H9 (cell line): ENCODE results near the gene DSC1. TPM values are rescaled to one million over a fixed set of nuclear protein-coding genes. Genes with fewer than 3 reads are reported as not detected.

Source experiments
- DNase-seq: peaks from one replicate; pipeline ENCODE4 v3.0.0-alpha.2; 2017
- H2AFZ ChIP-seq: one replicate; pipeline ENCODE4 v1.6.1; 2013; ENCODE audit warnings: mild to moderate bottlenecking, low read length, control low read depth, moderate library complexity
- H2AK5ac ChIP-seq: 2 replicates; pipeline ENCODE4 v1.6.1; 2013; ENCODE audit warnings: low read length, control low read depth, mixed read lengths; ENCODE audit not compliant: insufficient read length
- H2BK120ac ChIP-seq: one replicate; pipeline ENCODE4 v1.6.1; 2013; ENCODE audit warnings: low read depth, mild to moderate bottlenecking, low read length, control low read depth, inconsistent platforms; ENCODE audit not compliant: poor library complexity, severe bottlenecking
- H2BK12ac ChIP-seq: 2 replicates; pipeline ENCODE4 v1.6.1; 2013; ENCODE audit warnings: low read length, control low read depth, mixed read lengths, low read depth; ENCODE audit not compliant: insufficient read length
- H2BK15ac ChIP-seq: 2 replicates; pipeline ENCODE4 v1.6.1; 2013; ENCODE audit warnings: low read depth, low read length, control low read depth
- H2BK20ac ChIP-seq: one replicate; pipeline ENCODE4 v1.6.1; 2013; ENCODE audit warnings: low read depth, mild to moderate bottlenecking, low read length, control low read depth, inconsistent platforms; ENCODE audit not compliant: poor library complexity, severe bottlenecking
- H2BK5ac ChIP-seq: 2 replicates; pipeline ENCODE4 v1.6.1; 2013; ENCODE audit warnings: low read length, control low read depth, mixed read lengths; ENCODE audit not compliant: insufficient read length
- H3K14ac ChIP-seq: 2 replicates; pipeline ENCODE4 v1.6.1; 2013; ENCODE audit warnings: low read length, control low read depth; ENCODE audit not compliant: insufficient read depth
- H3K18ac ChIP-seq: 2 replicates; pipeline ENCODE4 v1.6.1; 2013; ENCODE audit warnings: low read depth, mild to moderate bottlenecking, mixed read lengths, low read length, control low read depth; ENCODE audit not compliant: insufficient read length
- H3K23ac ChIP-seq: 2 replicates; pipeline ENCODE4 v1.6.1; 2013; ENCODE audit warnings: low read length, control low read depth, mixed read lengths, low read depth; ENCODE audit not compliant: insufficient read length
- H3K23me2 ChIP-seq: 2 replicates; pipeline ENCODE4 v1.6.1; 2013; ENCODE audit warnings: low read depth, mild to moderate bottlenecking, mixed read lengths, low read length, control low read depth; ENCODE audit not compliant: insufficient read length, poor library complexity, severe bottlenecking
- H3K27ac ChIP-seq: 2 replicates; pipeline ENCODE4 v1.5.1; 2013; ENCODE audit warnings: low read length, control low read depth, mixed read lengths, low read depth; ENCODE audit not compliant: insufficient read length
- H3K27me3 ChIP-seq: 2 replicates; pipeline ENCODE4 v1.6.1; 2013; ENCODE audit warnings: low read length, control low read depth, inconsistent platforms; ENCODE audit not compliant: insufficient read depth
- H3K4ac ChIP-seq: 2 replicates; pipeline ENCODE4 v1.6.1; 2013; ENCODE audit warnings: low read depth, mild to moderate bottlenecking, control low read depth, inconsistent platforms, low read length, moderate library complexity
- H3K4me1 ChIP-seq: 2 replicates; pipeline ENCODE4 v1.6.1; 2013; ENCODE audit warnings: low read length, control low read depth, inconsistent platforms; ENCODE audit not compliant: insufficient read depth
- H3K4me2 ChIP-seq: 2 replicates; pipeline ENCODE4 v1.6.1; 2013; ENCODE audit warnings: low read length, control low read depth, mixed read lengths; ENCODE audit not compliant: insufficient read length, insufficient read depth
- H3K56ac ChIP-seq: 2 replicates; pipeline ENCODE4 v1.6.1; 2013; ENCODE audit warnings: low read depth, mild to moderate bottlenecking, mixed read lengths, low read length, control low read depth; ENCODE audit not compliant: insufficient read length
- H3K79me1 ChIP-seq: 2 replicates; pipeline ENCODE4 v1.6.1; 2013; ENCODE audit warnings: low read depth, mild to moderate bottlenecking, moderate library complexity, low read length, control low read depth, inconsistent platforms; ENCODE audit not compliant: insufficient read depth, poor library complexity, severe bottlenecking
- H3K79me2 ChIP-seq: 2 replicates; pipeline ENCODE4 v1.6.1; 2013; ENCODE audit warnings: low read length, control low read depth, inconsistent platforms; ENCODE audit not compliant: insufficient read depth
- H3K9ac ChIP-seq: 2 replicates; pipeline ENCODE4 v1.6.1; 2013; ENCODE audit warnings: low read length, control low read depth, mixed read lengths; ENCODE audit not compliant: insufficient read length; ENCODE audit errors: extremely low read depth
- H3K9me3 ChIP-seq: one replicate; pipeline ENCODE4 v1.6.1; 2013; ENCODE audit warnings: low read depth, low read length, inconsistent platforms; ENCODE audit not compliant: control insufficient read depth
- H3T11ph ChIP-seq: one replicate; pipeline ENCODE4 v1.6.1; 2013; ENCODE audit warnings: mild to moderate bottlenecking, low read length, control low read depth, inconsistent platforms
- H4K20me1 ChIP-seq: one replicate; pipeline ENCODE4 v1.6.1; 2013; ENCODE audit not compliant: control insufficient read depth, insufficient read length, insufficient read depth
- H4K5ac ChIP-seq: 2 replicates; pipeline ENCODE4 v1.6.1; 2013; ENCODE audit warnings: low read depth, mild to moderate bottlenecking, mixed read lengths, low read length, control low read depth; ENCODE audit not compliant: insufficient read length
- H4K8ac ChIP-seq: replicated peaks from 2 replicates; pipeline ENCODE4 v1.6.1; 2013; ENCODE audit warnings: low read length, control low read depth, mixed read lengths, low read depth; ENCODE audit not compliant: insufficient read length
- H4K91ac ChIP-seq: 2 replicates; pipeline ENCODE4 v1.6.1; 2013; ENCODE audit warnings: low read depth, mild to moderate bottlenecking, moderate library complexity, mixed read lengths, low read length, control low read depth; ENCODE audit not compliant: insufficient read length
- H3K27ac Mint-ChIP-seq, 3 experiments: 2 replicates in 2 of 3; 3 replicates in 1 of 3; pipeline ENCODE4 v1.8.0; 2020 to 2021; ENCODE audit warnings: mixed read lengths in 3 of 3, mild to moderate bottlenecking in 1 of 3, moderate library complexity in 1 of 3
- H3K27me3 Mint-ChIP-seq: 2 replicates; pipeline ENCODE4 v1.8.0; 2021; ENCODE audit warnings: low read depth, mild to moderate bottlenecking, moderate library complexity, mixed read lengths
- H3K36me3 Mint-ChIP-seq, 3 experiments: 2 replicates in 2 of 3; 3 replicates in 1 of 3; pipeline ENCODE4 v1.8.0; 2020 to 2021; ENCODE audit warnings: low read depth in 3 of 3, mixed read lengths in 3 of 3; ENCODE audit not compliant: insufficient read depth in 1 of 3
- H3K4me1 Mint-ChIP-seq, 2 experiments: 2 replicates each; pipeline ENCODE4 v1.8.0; 2020; ENCODE audit warnings: mixed read lengths in 2 of 2
- H3K4me3 Mint-ChIP-seq, 2 experiments: 2 replicates in 1 of 2; 3 replicates in 1 of 2; pipeline ENCODE4 v1.8.0; 2020 to 2021; ENCODE audit warnings: mild to moderate bottlenecking in 2 of 2, mixed read lengths in 2 of 2, moderate library complexity in 1 of 2
- H3K9me3 Mint-ChIP-seq, 2 experiments: 2 replicates in 1 of 2; 3 replicates in 1 of 2; pipeline ENCODE4 v1.8.0; 2020; ENCODE audit warnings: mild to moderate bottlenecking in 2 of 2, mixed read lengths in 2 of 2, moderate library complexity in 1 of 2
- total RNA-seq: library from RNA; stranded (reverse); gene quantifications from 2 replicates; pipeline ENCODE4 v1.2.1, GENCODE V29; 2021
- TF ChIP-seq, protein P1 (sequence below): fragments of 200-600 bp; sonication (generic); conservative IDR thresholded peaks from 3 replicates; pipeline ENCODE4 v1.8.0; 2021; ENCODE audit warnings: antibody characterized with exemption, mild to moderate bottlenecking

The DSC1 gene
- total RNA-seq, 1 experiment from 2014 or later: not detected

DNA sequence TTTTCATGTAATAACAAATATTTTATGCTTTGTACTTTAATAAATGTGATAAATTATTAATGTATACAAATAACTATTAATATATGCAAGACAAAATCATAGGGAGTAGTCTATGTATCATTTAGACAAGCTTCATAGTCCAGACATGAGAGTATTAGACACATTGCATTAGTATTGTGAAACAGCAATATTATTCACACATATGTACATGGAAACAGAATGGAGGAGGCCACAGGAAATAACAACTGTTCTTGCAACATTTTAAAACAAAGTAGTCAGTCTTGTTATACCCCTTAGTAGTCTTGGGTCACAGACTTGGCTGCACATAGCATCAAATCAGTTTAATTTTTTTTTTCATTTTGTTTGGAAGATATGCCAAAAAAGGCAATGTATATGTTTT is 15.8 kb downstream of the DSC1 start:
- no peaks in the 10 kb centered on the region for H3K9me3 ChIP-seq
- H2BK5ac ChIP-seq: no peak overlapping the region
- TF ChIP-seq, protein P1, sequence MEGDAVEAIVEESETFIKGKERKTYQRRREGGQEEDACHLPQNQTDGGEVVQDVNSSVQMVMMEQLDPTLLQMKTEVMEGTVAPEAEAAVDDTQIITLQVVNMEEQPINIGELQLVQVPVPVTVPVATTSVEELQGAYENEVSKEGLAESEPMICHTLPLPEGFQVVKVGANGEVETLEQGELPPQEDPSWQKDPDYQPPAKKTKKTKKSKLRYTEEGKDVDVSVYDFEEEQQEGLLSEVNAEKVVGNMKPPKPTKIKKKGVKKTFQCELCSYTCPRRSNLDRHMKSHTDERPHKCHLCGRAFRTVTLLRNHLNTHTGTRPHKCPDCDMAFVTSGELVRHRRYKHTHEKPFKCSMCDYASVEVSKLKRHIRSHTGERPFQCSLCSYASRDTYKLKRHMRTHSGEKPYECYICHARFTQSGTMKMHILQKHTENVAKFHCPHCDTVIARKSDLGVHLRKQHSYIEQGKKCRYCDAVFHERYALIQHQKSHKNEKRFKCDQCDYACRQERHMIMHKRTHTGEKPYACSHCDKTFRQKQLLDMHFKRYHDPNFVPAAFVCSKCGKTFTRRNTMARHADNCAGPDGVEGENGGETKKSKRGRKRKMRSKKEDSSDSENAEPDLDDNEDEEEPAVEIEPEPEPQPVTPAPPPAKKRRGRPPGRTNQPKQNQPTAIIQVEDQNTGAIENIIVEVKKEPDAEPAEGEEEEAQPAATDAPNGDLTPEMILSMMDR: no peak
- no peak overlapping the region for H3K4me3 Mint-ChIP-seq
- no peaks in the 10 kb centered on the region; a peak in 1 of 5 replicates for H3K9me3 Mint-ChIP-seq
- H3K79me2 ChIP-seq: no peaks in the 10 kb centered on the region
- no peak overlapping the region for H2BK12ac ChIP-seq
- no peaks in the 10 kb centered on the region for H3K4me1 Mint-ChIP-seq
- H2BK20ac ChIP-seq: no peak overlapping the region
- H2AK5ac ChIP-seq: no peak overlapping the region
- no peaks in the 10 kb centered on the region; a peak in 1 of 7 replicates for H3K36me3 Mint-ChIP-seq
- H3T11ph ChIP-seq: no peak overlapping the region
- no peaks in the 10 kb centered on the region for H3K27me3 ChIP-seq
- no peak overlapping the region for H2BK15ac ChIP-seq
- H3K9ac ChIP-seq: no peak overlapping the region
- H4K8ac ChIP-seq: no peak overlapping the region
- H3K79me1 ChIP-seq: no peaks in the 10 kb centered on the region
- no peaks in the 10 kb centered on the region for H3K4me1 ChIP-seq
- no peak overlapping the region for H4K5ac ChIP-seq
- H3K56ac ChIP-seq: no peak overlapping the region
- H4K20me1 ChIP-seq: no peaks in the 10 kb centered on the region
- DNase-seq: no peak
- no peaks in the 10 kb centered on the region for H3K23me2 ChIP-seq
- H3K14ac ChIP-seq: no peak overlapping the region
- H3K27ac Mint-ChIP-seq: no peak overlapping the region
- no peak overlapping the region for H3K27ac ChIP-seq
- H3K23ac ChIP-seq: no peak overlapping the region
- H2AFZ ChIP-seq: no peak overlapping the region
- H3K27me3 Mint-ChIP-seq: no peaks in the 10 kb centered on the region
- no peak overlapping the region for H3K4me2 ChIP-seq
- H3K18ac ChIP-seq: no peak overlapping the region
- H4K91ac ChIP-seq: no peak overlapping the region
- H3K4ac ChIP-seq: no peak overlapping the region
- no peak overlapping the region for H2BK120ac ChIP-seq
